OCI-LY1 (cell line): ENCODE measurements around the gene LRRC14B.

Experiments
- H2AFZ ChIP-seq: fragments of 200-600 bp; sonication (generic), shearing (Covaris generic); 2 replicates; pipeline ENCODE4 v1.6.0; 2014; ENCODE audit warnings: antibody characterized with exemption, mild to moderate bottlenecking, low read length
- H3F3A ChIP-seq: fragments of 200-600 bp; sonication (generic), shearing (Covaris generic); 2 replicates; pipeline ENCODE4 v1.6.0; 2014; ENCODE audit warnings: mild to moderate bottlenecking, antibody characterized with exemption, low read length, moderate library complexity; ENCODE audit not compliant: insufficient read depth
- H3K27ac ChIP-seq: fragments of 200-600 bp; sonication (generic); 2 replicates; pipeline ENCODE4 v1.5.1; 2014; ENCODE audit warnings: low read length, mixed run types, mild to moderate bottlenecking, low read depth; ENCODE audit not compliant: poor library complexity, severe bottlenecking
- H3K27me3 ChIP-seq: fragments of 200-600 bp; sonication (generic); 2 replicates; pipeline ENCODE4 v1.6.0; 2014; ENCODE audit warnings: antibody characterized with exemption, mild to moderate bottlenecking, low read length, moderate library complexity; ENCODE audit not compliant: insufficient read depth
- H3K36me3 ChIP-seq: fragments of 200-600 bp; sonication (generic); 2 replicates; pipeline ENCODE4 v1.6.1; 2014; ENCODE audit warnings: mild to moderate bottlenecking, antibody characterized with exemption, low read length, moderate library complexity, mixed read lengths; ENCODE audit not compliant: insufficient read depth
- H3K4me1 ChIP-seq: fragments of 200-600 bp; sonication (generic); 2 replicates; pipeline ENCODE4 v1.5.1; 2014; ENCODE audit warnings: mild to moderate bottlenecking, low read length, moderate library complexity; ENCODE audit not compliant: insufficient read depth, severe bottlenecking
- H3K4me2 ChIP-seq: fragments of 200-600 bp; sonication (generic), shearing (Covaris generic); 2 replicates; pipeline ENCODE4 v1.6.1; 2014; ENCODE audit warnings: low read length
- H3K4me3 ChIP-seq: fragments of 200-600 bp; sonication (generic); 2 replicates; pipeline ENCODE4 v1.5.1; 2014; ENCODE audit warnings: low read length, low read depth, mild to moderate bottlenecking, mixed read lengths; ENCODE audit not compliant: poor library complexity, severe bottlenecking
- H3K79me2 ChIP-seq: fragments of 200-600 bp; shearing (Covaris generic); 2 replicates; pipeline ENCODE4 v1.6.1; 2016; ENCODE audit warnings: mixed run types, low read length, mixed read lengths; ENCODE audit not compliant: insufficient read depth
- H3K9ac ChIP-seq: fragments of 200-600 bp; sonication (generic), shearing (Covaris generic); 2 replicates; pipeline ENCODE4 v1.6.1; 2014; ENCODE audit warnings: mild to moderate bottlenecking, low read length, mixed read lengths
- H3K9me2 ChIP-seq: fragments of 200-600 bp; sonication (generic), shearing (Covaris generic); 2 replicates; pipeline ENCODE4 v1.6.1; 2014; ENCODE audit warnings: low read depth, mild to moderate bottlenecking, low read length, mixed read lengths
- H3K9me3 ChIP-seq: fragments of 200-600 bp; shearing (Covaris generic); 2 replicates; pipeline ENCODE4 v1.6.1; 2014; ENCODE audit warnings: low read length, mixed read lengths
- H4K20me1 ChIP-seq: fragments of 200-600 bp; sonication (generic), shearing (Covaris generic); 2 replicates; pipeline ENCODE4 v1.6.0; 2016; ENCODE audit warnings: mild to moderate bottlenecking, low read length; ENCODE audit not compliant: insufficient read depth
- CTCF ChIP-seq: fragments of 200-600 bp; sonication (generic), shearing (Covaris generic); IDR thresholded peaks from 2 replicates; pipeline ENCODE4 v1.5.1; 2017; ENCODE audit warnings: mild to moderate bottlenecking, antibody characterized with exemption, low read length, moderate library complexity, mixed read lengths
- EZH2 ChIP-seq: fragments of 200-600 bp; sonication (generic), shearing (Covaris generic); IDR thresholded peaks from 2 replicates; pipeline ENCODE4 v1.8.0; 2017; ENCODE audit warnings: borderline replicate concordance, mixed run types, mild to moderate bottlenecking, antibody characterized with exemption, low read length, moderate library complexity, mixed read lengths

The LRRC14B gene

GRCh38 chr5:169728-170094 is 21.6 kb upstream of the LRRC14B start:
- no peaks in the 10 kb centered on the region for H3K9me3 ChIP-seq
- H3K9ac ChIP-seq = no peak overlapping the region
- TF ChIP-seq CTCF (no peak), EZH2 (no peak)
- H4K20me1 ChIP-seq = no peaks in the 10 kb centered on the region
- H3K9me2 ChIP-seq = no peaks in the 10 kb centered on the region
- H3K27ac ChIP-seq = no peak overlapping the region
- no peaks in the 10 kb centered on the region for H3K36me3 ChIP-seq
- H2AFZ ChIP-seq = no peak overlapping the region
- H3K4me3 ChIP-seq = no peak overlapping the region
- 0 out of 2 replicates have a peak, but pooled peaks cover 4% of the 10 kb centered on the region for H3K27me3 ChIP-seq
- no peaks in the 10 kb centered on the region for H3K4me1 ChIP-seq
- no peaks in the 10 kb centered on the region for H3F3A ChIP-seq
- H3K4me2 ChIP-seq = no peak overlapping the region
- no peaks in the 10 kb centered on the region for H3K79me2 ChIP-seq

GRCh38 chr5:170971-171800 is 20.1 kb upstream of the LRRC14B start:
- no peaks in the 10 kb centered on the region for H3K36me3 ChIP-seq
- 0 out of 2 replicates have a peak, but pooled peaks cover 4% of the 10 kb centered on the region for H3K27me3 ChIP-seq
- H3F3A ChIP-seq = no peaks in the 10 kb centered on the region
- H3K9ac ChIP-seq = no peak overlapping the region
- H2AFZ ChIP-seq = no peak overlapping the region
- TF ChIP-seq EZH2 (no peak), CTCF (no peak)
- H3K79me2 ChIP-seq = no peaks in the 10 kb centered on the region
- no peak overlapping the region for H3K4me3 ChIP-seq
- no peak overlapping the region for H3K27ac ChIP-seq
- H3K4me1 ChIP-seq = no peaks in the 10 kb centered on the region
- no peaks in the 10 kb centered on the region for H4K20me1 ChIP-seq
- no peaks in the 10 kb centered on the region for H3K9me2 ChIP-seq
- no peak overlapping the region for H3K4me2 ChIP-seq
- no peaks in the 10 kb centered on the region for H3K9me3 ChIP-seq

- Histone ChIP-seq H3K79me2 (no peaks in the 10 kb centered on the region), H3K27me3 (0 out of 2 replicates have a peak, but pooled peaks cover 4% of the 10 kb centered on the region), H3K9me2 (no peaks in the 10 kb centered on the region), H2AFZ (no peak overlapping the region), H3K9ac (no peak overlapping the region), H3K27ac (no peak overlapping the region), H3F3A (no peaks in the 10 kb centered on the region), H4K20me1 (no peaks in the 10 kb centered on the region), H3K4me3 (no peak overlapping the region), H3K36me3 (no peaks in the 10 kb centered on the region), H3K4me2 (no peak overlapping the region), H3K4me1 (no peaks in the 10 kb centered on the region), H3K9me3 (no peaks in the 10 kb centered on the region)
- TF ChIP-seq EZH2 (no peak), CTCF (no peak)
These were observed 19.4 kb upstream of the LRRC14B start for GRCh38 chr5:171801-172331.
